ENCODE measurements around the gene ARHGAP19.

ARHGAP19 gene

GRCh38 chr10:97207756-97208346 is 84.6 kb downstream of the ARHGAP19 start:
- H3K4me3 ChIP-seq (ENCODE audit: control insufficient read depth, low read depth, low read length): no peak overlapping the region
- no peak for TF ChIP-seq CTCF (IDR thresholded peaks at IDR 0.05; ENCODE audit: control insufficient read depth, insufficient read depth, low read depth, low read length, missing control alignments)
- no peak for DNase-seq (ENCODE audit: low read depth)

- TF ChIP-seq CTCF (IDR thresholded peaks at IDR 0.05; ENCODE audit: control insufficient read depth, insufficient read depth, low read depth, low read length, missing control alignments): no peak
- H3K4me3 ChIP-seq (ENCODE audit: control insufficient read depth, low read depth, low read length): no peak overlapping the region
- DNase-seq (ENCODE audit: low read depth): no peak
These were observed 85.3 kb downstream of the ARHGAP19 start for GRCh38 chr10:97207131-97207530.

GRCh38 chr10:97204826-97205679 is 87.4 kb downstream of the ARHGAP19 start:
- TF ChIP-seq CTCF (IDR thresholded peaks at IDR 0.05; ENCODE audit: control insufficient read depth, insufficient read depth, low read depth, low read length, missing control alignments): no peak
- DNase-seq (ENCODE audit: low read depth): no peak
- H3K4me3 ChIP-seq (ENCODE audit: control insufficient read depth, low read depth, low read length): no peak overlapping the region

- no peak for DNase-seq (ENCODE audit: low read depth)
- no peak overlapping the region for H3K4me3 ChIP-seq (ENCODE audit: control insufficient read depth, low read depth, low read length)
- TF ChIP-seq CTCF (IDR thresholded peaks at IDR 0.05; ENCODE audit: control insufficient read depth, insufficient read depth, low read depth, low read length, missing control alignments): no peak
These were observed 89.2 kb downstream of the ARHGAP19 start for GRCh38 chr10:97203220-97203619.

GRCh38 chr10:97200616-97201015 is 91.8 kb downstream of the ARHGAP19 start:
- DNase-seq (ENCODE audit: low read depth): no peak
- no peak overlapping the region for H3K4me3 ChIP-seq (ENCODE audit: control insufficient read depth, low read depth, low read length)
- TF ChIP-seq CTCF (IDR thresholded peaks at IDR 0.05; ENCODE audit: control insufficient read depth, insufficient read depth, low read depth, low read length, missing control alignments): no peak

- TF ChIP-seq CTCF (IDR thresholded peaks at IDR 0.05; ENCODE audit: control insufficient read depth, insufficient read depth, low read depth, low read length, missing control alignments): no peak
- no peak overlapping the region for H3K4me3 ChIP-seq (ENCODE audit: control insufficient read depth, low read depth, low read length)
- DNase-seq (ENCODE audit: low read depth): no peak
These were observed 93.3 kb downstream of the ARHGAP19 start for GRCh38 chr10:97199152-97199551.
